NCI-H187 (cell line): ENCODE measurements around the gene HNRNPA1L2.
"Not testable (repeated sequence)": the region's sequence is repeated elsewhere in the genome, so short reads cannot be mapped to it uniquely, and the experiment has no call there.

ENCODE experiments used
- DNase-seq, 2 experiments: peaks; one replicate each; lab custom pipeline; 2025; lab: John Stamatoyannopoulos, UW

HNRNPA1L2 gene

DNA sequence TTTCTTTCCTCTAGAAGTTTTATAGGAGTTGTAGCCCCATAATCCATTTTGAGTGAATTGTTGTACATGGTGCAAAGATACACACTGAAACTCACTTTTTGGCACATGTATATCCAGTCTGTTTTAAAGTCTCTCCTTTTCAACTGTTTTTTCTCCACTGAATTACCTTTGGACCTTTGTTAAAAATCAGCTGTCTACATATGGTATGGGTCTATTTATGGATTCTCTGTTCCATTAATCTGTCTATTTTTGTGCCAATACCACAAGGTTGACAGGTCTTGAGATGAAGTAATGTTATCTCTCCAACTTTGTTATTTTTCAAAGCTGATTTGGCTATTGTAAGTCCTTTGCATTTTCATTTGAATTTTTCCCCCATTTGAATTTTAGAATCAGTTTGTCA is 4.7 kb downstream of the HNRNPA1L2 start:
- DNase-seq, result no peak

GRCh38 chr13:52650731-52651130 is 8.5 kb downstream of the HNRNPA1L2 start:
- DNase-seq, result no peak

- DNase-seq, result no peak
These were observed 9.6 kb downstream of the HNRNPA1L2 start for GRCh38 chr13:52651897-52652195.

DNA sequence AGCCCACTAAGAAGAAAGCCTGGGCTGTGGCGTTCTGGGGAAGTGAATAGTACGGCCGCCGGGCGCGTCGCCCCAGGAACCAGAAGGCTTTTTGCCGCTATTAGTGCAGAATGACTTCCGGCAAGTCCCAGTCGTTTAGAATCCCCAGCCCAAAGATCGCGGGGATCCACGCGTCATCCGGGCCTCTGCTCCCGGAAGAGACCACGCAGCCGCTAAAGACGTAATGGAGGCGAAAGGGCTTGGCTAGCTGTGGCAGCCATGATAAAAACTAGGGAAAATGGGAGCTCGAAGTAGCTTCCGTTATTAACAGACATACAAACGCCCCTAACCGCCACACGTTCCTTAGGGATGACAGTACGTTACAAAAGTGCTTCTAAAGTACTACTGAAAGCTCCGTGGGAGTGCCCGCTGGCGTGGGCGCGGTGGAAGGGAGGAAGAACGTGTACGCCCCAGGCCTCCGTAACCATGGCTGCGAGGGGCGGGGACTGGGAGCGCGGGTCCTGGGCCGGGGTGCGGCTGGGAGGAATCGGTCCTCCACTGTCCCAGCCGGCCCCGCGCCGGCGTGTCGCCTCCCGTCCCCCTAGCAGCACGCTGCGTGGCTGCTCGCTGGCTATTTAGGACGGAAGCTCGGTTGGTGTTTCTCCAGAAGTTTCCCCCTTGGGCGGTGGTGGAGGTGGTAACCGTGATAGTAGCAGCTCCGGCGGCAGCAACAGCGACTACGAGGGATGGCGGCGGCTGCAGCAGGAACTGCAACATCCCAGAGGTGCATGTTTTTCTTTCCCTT is 10.2 kb downstream of the HNRNPA1L2 start, which contains the start of gene SUGT1:
SUGT1 (plus strand) TSS at position 641 of the 784 bp plus-strand sequence; CDS start at position 726, 85 bp downstream.
- DNase-seq, result peak; percentile 93 to 97

- no peak for DNase-seq
These were observed 10.7 kb downstream of the HNRNPA1L2 start for GRCh38 chr13:52652980-52653303.

- no peak for DNase-seq
These were observed 17.1 kb downstream of the HNRNPA1L2 start for GRCh38 chr13:52659340-52659739.

- no peak for DNase-seq
These were observed 22.0 kb downstream of the HNRNPA1L2 start for GRCh38 chr13:52664272-52664671.

- DNase-seq, result no peak
These were observed 23.1 kb downstream of the HNRNPA1L2 start for GRCh38 chr13:52665325-52665724.

DNA sequence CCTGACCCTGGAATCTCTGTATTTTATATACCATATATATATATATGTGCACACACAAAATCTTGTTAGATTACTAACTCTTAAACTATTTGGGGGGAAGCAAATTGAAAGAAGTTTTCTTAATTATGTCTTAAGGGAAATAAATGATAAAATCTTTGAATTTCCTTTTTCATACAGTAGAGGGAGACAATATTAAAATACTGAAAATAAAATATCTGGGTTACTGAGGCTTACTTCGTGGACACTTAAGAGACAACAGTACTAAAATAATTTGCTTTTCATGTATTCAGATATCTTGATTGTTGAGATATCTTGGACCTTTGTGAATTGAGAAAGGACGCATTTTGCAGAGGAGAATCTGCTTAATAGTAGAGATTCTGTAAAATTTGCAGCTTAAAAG is 27.4 kb downstream of the HNRNPA1L2 start:
- DNase-seq, result no peak

DNA sequence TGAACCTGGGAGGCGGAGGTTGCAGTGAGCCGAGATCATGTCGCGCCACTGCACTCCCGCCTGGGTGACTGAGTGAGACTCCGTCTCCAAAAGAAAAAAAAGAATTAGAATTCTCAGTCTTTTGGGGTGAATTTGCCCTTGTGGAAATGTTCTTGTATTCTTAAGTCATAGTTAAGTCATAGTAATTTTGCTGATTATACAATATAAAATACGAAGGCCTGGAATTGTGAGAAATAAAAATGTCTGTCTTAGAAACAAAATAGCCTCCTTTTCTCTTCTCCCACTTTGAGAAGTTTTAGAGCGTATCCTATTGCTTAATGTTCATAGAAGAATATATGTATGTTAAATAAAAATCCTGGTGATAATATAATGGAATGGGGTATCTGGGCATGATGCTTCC is 28.5 kb downstream of the HNRNPA1L2 start:
- DNase-seq, result no peak

DNA sequence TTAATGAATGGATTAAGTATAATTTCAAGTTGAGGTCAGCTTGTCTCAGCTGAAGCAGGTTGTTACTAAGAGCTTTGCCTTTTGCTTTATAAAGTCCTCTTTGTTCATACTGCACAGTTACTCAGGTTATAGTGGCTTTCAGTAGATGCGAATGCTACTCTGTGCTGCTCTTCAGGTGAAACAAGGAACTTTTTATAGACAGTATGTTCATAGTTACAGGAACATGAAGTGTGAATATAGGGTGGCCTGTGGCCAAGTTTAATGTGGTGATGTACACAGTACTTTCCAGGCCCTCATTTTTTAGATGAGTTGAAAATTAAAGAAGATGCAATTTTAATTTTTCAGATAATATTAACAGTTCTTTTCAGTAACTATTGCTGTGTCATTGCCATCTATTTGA is 31.2 kb downstream of the HNRNPA1L2 start:
- no peak for DNase-seq

DNA sequence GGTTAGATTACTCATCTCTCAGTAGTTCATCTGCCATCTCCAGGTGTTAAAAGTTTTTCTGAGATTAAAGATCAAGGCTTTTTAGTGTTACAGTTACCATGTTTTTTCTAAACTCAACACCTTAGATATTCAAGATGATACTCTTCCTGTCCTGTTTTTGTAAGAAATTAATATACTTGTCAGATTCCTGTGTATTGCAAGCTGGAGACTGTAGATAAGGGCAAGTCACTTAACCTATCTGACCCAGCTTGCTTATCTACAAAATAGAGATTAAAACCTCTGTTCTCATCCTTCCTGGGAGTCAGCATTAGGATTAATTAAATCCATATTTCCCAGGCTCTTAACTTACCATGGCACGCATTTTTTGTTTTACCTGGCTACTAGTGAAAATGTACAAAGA is 35.6 kb downstream of the HNRNPA1L2 start:
- DNase-seq, result no peak

DNA sequence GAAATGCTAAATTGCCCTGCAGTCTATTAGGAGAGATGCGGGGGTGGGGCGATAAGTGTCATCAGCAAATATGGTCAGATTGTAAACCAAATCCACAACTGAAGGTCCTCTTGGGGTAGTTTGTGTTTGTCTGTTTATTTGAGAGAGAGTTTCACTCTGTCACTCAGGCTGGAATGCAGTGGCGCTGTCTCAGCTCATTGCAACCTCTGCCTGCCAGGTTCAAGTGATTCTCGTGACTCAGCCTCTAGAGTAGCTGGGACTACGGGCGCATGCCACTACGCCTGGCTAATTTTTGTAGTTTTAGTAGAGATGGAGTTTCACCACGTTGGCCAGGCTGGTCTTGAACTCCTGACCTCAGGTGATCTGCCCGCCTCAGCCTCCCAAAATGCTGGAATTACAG is 43.6 kb downstream of the HNRNPA1L2 start:
- not testable (repeated sequence) for DNase-seq

DNA sequence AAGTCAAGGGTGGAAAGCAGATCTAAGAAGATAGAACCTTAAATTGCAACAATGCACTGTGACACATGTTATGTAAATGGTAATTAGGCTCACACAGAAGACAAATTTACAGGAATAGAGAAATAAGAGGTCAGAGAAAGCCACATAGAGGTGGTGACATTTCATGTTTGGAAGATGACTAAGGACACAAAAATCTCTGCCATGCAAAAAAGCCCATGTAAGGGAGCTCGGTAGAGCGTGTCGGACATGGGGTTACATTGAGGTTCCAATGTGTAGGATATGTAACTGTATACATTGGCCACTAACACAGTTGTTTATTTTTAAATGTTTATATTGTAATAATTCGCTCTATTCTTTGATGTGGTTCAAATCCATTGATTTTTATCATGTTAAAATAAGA is 44.1 kb downstream of the HNRNPA1L2 start:
- no peak for DNase-seq
